ENCODE measurements around the gene FXYD5.
"Not testable (repeated sequence)": the region's sequence is repeated elsewhere in the genome, so short reads cannot be mapped to it uniquely, and the experiment has no call there.

Gene FXYD5

DNA sequence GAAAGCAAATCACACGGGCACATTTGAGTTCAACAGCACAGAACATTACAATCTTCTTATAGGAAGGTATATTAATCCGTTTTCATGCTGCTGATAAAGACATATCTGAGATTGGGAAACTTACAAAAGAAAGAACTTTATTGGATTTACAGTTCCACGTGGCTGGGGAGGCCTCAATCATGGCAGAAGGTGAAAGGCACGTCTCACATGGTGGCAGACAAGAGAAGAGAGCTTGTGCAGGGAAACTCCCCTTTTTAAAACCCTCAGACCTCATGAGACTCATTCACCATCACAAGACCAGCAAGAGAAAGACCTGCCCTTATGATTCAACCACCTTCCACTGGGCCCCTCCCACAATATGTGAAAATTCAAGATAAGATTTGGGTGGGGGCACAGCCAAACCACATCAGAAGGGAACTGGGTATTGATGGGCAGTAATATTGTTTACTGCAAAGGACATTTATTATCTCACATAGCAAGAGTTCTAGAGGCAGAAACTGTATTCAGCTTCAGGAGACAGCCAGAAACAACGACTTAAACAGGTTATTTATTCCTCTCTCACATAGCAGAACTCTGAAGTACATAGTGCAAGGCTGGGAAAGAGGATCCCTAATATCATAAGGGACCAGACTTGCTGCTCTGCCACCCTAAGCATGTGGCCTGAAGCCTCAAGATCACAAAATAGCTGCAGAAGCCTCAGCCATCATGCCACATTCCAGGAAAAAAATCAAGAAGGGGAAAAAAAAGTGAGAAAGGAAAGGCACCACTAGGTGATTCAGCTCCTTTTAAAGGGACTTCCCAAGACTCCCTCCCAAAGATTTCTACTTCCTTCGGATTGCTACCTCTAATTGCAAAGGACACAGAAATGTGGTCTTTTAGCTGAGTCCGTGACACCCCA is 23.1 kb downstream of the FXYD5 start:
- FAIRE-seq = no peak

GRCh38 chr19:35178701-35179100 is 24.2 kb downstream of the FXYD5 start:
- DNase-seq (ENCODE audit: low spot score) (no peak), FAIRE-seq (no peak)

More for the DNA sequence above, 23.1 kb downstream of the FXYD5 start:
- DNase-seq (ENCODE audit: low spot score) = no peak

DNA sequence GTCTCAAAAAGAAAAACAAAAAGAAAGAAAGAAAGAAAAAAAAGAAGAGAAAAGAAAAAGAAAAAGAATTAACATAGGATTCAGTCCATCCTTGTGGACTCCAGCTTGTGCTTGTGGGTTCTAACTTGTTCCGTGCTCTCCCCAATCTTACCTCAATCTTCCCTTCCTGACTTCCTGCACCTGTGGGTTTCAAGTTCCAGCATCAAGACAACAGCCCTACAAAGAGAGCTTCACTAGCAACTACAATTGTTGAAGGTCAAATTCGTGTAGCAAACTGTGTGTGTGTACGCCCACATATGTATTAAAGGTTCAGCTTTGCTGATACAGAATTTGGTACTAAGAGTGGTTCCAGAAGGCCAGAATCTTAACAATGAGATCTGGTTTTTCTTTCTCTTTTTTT is 25.3 kb downstream of the FXYD5 start:
- DNase-seq (ENCODE audit: low spot score) (no peak), FAIRE-seq (no peak)

DNA sequence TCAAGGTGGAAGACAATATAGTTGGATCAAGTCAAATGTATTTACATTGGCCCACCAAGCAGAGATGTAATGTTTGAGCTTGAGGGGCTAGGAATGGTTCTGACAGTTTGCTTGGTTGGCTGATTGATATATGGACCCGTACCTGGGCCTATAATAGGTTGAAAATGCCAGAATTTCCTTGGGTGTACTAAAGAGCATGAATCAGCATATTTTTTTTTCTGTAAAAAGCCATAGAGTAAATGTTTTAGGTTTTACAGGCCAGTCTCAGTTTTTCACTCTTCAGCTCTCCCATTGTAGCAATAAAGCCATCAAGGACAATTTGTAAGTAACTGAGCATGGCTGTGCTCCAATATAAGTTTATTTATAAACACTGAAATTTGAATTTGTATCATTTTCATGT is 26.9 kb downstream of the FXYD5 start:
- FAIRE-seq (no peak), DNase-seq (ENCODE audit: low spot score) (no peak)

GRCh38 chr19:35184267-35184666 is 29.7 kb downstream of the FXYD5 start:
- FAIRE-seq (no peak), DNase-seq (ENCODE audit: low spot score) (no peak)

DNA sequence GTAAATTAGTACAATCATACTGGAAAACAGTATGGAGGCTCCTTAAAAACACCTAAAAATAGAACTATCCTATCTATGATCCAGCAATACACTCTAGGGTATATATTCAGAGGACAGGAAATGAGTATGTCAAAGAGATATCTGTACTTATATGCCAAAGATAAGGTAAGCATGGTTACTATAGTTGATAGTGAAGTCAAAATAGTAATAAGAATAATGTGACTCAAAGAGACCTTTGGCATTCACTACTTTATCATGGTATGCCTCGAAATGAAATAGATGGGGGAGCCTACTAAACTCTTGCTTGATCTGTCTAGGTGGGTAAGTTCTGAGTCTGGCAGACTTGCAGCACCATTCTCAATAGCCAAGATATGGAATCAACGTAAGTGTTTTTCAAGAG is 30.3 kb downstream of the FXYD5 start:
- DNase-seq (ENCODE audit: low spot score) (no peak), FAIRE-seq (no peak)

DNA sequence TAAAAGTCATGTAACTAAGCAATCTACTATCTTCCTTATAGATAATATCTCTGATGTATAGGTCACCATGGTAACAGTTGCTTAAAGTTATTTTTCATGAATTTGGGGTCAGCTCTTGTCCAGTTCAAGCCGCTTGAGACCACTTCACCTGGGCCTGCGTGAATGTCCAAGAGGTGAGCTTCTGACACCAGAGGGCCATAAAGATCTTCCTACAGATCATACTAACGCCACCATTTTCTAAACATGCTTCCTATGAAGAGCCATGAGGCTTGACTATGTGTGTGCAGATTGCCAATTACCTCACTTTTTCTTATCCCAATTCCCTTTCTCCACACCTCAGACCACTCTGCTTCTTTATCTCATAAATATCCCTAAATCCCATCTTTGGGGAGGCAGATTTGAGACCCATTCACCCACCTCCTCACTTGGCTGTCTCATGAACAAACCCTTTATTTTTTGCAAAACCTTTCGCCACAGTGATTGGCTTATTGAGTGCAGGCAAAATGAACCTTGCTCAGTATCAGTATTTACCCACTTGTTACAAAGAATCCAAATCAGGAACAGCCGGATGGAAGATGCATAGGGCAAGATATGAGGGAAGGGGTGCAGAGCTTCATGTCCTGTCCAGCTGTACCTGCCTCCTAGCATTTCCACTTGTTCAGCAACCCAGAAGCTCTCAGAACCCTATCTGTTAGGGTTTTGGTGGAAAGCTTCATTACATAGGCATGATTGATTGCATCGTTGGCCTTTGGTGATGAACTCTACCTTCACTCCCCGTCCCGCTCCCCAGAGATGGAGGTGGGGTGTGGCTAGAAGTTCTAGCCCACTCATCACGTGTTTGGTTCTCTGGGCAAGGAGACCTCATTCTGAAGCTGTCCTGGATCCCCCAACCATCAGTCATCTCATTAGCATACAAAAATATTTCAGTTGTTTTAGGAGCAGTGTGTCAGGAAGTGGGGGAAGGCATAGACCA is 39.8 kb downstream of the FXYD5 start:
- DNase-seq (ENCODE audit: low spot score) (no peak), FAIRE-seq (no peak)

DNA sequence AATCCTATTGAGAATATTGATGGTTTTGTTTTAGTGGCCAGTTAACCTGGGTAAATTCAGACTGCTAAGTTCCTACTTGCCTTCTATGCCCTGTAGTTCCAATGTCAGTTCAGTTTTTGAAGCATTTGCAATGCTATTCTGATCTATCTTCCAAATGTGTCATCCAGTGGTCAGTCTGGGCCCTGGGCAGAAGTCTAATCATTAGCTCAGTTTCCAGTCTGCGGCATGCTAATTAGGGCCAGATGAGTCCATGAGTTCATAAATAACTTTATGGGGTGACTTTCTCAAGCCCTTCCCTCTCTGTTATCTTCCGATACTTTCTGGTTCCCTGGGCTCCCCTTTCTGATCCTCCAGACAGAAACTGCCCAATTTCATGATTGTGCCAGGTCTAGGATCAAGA is 41.3 kb downstream of the FXYD5 start:
- DNase-seq (ENCODE audit: low spot score) (peak; percentile 14), FAIRE-seq (peak; percentile 72)

- DNase-seq (ENCODE audit: low spot score); FAIRE-seq: not testable (repeated sequence)
Observed at GRCh38 chr19:35196861-35197260, 42.3 kb downstream of the FXYD5 start.

- DNase-seq (ENCODE audit: low spot score) = no peak
- no peak for FAIRE-seq
Observed at GRCh38 chr19:35199481-35199880, 44.9 kb downstream of the FXYD5 start.

DNA sequence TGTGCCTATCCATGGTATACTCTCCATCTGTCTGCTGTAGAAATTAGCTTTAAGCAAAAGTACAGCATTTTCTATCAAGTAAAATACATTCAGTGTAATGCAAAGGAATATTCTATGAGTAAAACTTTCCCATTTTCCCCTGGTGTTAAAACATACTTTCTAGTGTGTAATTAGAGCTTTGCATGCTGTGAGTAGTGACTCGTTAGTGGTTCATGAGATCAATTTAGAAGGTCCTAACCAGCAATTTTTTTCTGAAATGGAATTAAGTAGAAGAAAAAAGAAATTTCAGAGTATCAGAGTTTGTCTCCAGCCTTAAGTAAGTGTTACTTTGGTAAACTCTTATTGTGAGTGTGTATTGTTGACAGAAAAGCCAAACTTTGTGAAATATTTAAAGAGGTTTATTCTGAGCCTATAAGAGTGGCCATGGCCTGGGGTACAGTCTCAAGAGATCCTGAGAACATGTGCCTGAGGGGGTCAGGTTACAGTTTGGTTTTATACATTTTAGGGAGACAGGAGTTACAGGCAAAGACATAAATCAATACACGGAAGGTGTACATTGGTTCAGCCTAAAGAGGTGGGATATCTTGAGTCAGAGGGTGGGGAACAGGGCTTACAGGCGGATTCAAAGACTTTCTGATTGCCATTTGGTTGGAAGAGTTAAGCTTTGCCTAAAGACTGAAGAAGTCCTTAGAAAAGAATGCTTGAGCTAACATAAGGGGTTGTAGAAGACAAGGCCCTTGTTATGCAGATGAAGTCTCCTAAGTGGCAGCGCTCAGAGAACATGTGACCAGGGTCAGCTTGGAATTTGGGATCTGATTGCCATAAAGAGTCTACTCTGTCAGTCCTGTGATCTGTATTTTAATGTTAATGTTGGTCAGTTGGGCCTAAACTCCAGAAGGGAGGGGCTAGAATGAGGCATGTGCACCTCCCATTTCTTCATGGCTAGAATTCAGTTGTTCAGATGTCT is 48.5 kb downstream of the FXYD5 start:
- FAIRE-seq = no peak
- no peak for DNase-seq (ENCODE audit: low spot score)

DNA sequence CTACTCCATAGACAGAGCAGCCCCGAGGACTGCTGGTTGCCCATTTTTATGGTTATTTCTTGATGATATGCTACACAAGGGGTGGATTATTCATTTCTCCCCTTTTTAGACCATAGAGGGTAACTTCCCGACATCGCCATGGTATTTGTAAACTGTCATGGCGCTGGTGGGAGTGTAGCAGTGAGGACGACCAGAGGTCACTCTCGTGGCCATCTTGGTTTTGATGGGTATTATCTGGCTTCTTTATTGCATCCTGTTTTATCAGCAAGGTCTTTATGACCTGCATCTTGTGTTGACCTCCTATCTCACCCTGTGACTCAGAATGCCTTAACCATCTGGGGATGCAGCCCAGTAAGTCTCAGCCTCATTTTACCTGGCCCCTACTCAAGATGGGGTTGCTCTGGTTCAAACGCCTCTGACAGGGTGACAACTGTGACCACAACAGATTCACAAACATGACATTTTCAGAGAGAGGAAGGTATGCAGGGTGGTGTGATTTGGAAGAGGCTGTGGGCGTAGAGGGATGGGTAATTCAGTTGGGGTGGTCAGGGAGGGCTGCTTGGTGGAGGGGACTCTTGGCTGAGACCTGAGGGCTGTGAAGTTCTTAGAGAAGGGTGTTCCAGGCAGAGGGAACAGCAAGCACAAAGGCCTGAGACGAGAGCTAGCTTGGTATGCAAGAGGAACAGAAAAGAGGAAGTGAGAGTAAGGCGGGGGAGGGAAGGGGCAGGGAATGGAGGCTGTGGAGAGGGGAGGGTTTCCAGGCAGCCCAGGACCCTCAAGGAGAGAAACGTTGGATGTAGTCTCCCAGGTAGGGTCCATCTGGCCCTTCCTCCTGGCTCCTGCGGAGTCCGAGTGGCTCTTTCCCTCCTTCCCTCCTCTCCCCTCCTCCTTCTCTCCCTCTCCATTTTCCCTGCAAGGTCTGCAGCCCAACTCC is 50.5 kb downstream of the FXYD5 start:
- FAIRE-seq (no peak), DNase-seq (ENCODE audit: low spot score) (no peak)

DNA sequence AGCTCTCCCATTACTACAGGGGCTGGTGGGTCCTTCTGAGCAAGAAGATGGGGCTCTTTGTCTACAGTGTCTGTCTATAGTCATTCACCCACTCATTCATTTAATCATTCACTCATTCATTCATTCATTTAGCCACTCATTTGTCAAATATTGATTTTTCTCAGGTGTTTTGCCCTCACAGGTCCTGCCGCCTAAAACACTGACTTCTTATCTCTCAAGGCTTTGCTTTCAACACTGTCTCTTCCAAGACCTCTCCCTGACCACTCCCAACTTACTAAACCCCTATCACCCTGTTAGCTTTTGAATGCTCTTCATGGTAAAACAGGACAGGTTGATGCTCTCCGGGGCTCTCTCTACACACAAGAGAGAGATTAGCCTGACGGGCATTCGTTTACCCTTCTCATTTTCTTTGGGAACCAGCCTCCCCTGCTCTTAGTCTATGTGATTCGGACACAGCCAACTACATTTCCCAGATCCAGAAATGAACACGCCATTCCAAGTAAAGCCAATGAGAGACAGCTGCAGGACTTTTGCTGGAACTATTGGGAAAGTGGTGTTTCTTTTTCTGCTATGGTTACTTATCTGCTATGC is 51.3 kb downstream of the FXYD5 start:
- DNase-seq (ENCODE audit: low spot score) (no peak), FAIRE-seq (no peak)

DNA sequence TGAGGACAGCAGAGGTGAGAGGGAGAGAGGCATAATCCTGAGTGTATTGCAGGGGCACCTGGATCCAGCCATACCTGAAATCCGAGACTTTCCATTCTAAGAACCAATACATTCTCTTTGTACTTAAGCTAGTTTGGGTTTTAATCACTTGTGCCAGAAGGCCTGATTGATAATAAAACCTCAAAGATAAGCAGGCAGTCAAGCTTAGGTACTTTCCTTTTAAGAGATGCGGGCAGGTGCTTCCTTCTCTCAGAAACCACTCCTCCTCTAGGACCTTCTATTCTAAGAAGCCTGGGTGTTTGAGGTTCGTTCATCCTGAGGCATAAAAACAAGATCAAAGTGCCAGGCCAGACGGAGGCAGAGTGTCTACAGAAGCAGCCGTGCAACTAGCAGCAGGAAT is 51.8 kb downstream of the FXYD5 start:
- no peak for DNase-seq (ENCODE audit: low spot score)
- FAIRE-seq = no peak

GRCh38 chr19:35206855-35207254 is 52.3 kb downstream of the FXYD5 start:
- DNase-seq (ENCODE audit: low spot score) (no peak), FAIRE-seq (no peak)

DNA sequence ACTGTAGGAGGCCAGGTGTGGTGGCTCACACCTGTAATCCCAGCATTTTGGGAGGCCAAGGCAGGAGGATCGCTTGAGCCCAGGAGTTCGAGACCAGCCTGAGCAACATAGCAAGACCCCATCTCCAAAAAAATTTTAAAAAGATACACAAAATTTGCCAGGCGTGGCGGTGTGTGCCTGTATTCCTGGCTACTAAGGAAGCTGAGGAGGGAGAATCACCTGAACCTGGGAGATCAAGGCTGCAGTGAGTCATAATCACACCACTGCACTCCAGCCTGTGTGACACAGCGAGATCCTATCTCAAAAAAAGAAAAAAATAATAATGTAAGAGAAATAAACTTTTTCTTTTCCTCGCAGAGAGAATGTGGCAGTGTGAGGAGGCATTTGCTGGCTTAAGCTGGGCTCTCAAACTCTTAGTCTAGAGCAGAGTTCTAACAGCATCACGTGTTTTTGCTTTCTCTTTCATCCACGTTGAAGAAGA is 52.9 kb downstream of the FXYD5 start:
- DNase-seq (ENCODE audit: low spot score) = no peak

GRCh38 chr19:35208121-35208520 is 53.6 kb downstream of the FXYD5 start:
- FAIRE-seq (no peak), DNase-seq (ENCODE audit: low spot score) (no peak)

More for the DNA sequence above, 52.9 kb downstream of the FXYD5 start:
- FAIRE-seq = no peak

GRCh38 chr19:35209646-35210045 is 55.1 kb downstream of the FXYD5 start:
- no peak for DNase-seq (ENCODE audit: low spot score)
- FAIRE-seq = no peak

DNA sequence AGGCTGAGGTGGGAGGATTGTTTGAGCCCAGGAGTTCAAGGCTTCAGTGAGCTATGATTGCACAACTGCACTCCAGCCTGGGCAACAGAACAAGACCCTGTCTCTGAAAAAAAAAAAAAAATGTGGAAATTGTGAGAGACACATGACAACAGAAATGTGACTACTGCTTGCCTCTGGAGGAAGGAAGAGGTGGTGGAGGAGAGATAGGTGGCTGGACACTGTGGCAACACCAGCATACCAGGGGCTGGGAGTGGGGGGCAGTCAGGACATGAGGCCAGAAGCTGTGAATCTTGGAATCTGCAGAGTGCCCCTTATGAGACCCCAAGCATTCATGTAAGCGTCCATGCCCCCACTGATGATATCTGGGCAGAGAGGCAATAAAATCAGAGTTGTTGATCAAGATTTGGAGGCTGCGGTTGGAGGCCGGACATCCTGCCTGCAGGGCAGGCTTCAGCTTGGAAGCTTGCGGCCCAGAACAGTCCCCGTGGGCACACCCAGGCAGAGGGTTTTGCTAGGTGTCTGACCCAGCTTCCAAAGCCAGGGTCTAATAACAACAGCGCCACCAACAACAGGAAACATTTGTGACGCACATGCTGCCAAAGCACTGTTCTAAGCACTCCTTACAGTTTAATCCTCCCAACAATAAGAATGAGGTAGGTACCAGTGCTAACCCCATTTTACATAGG is 57.2 kb downstream of the FXYD5 start:
- DNase-seq (ENCODE audit: low spot score) = no peak
- no peak for FAIRE-seq
